GM23338 (cell line): Measurements from ENCODE around the gene ANKRD17. TPM values are rescaled to one million over a fixed set of nuclear protein-coding genes. Genes with fewer than 3 reads are reported as not detected.

Experiments
- ATAC-seq: fragments of 200-7000 bp; cut with Tn5 transposase; 3 replicates; pipeline ENCODE4 v1.9.1; 2020
- DNase-seq: peaks from one replicate; pipeline ENCODE4 v3.0.0-alpha.2; 2015; ENCODE audit warnings: low spot score
- H2AFZ ChIP-seq: fragments of 200-600 bp; sonication (generic); 2 replicates; pipeline ENCODE4 v1.8.0; 2016; ENCODE audit warnings: antibody characterized with exemption, mild to moderate bottlenecking, moderate library complexity
- H3F3A ChIP-seq: fragments of 200-600 bp; sonication (generic); replicated peaks from 2 replicates; pipeline ENCODE4 v1.8.0; 2017; ENCODE audit warnings: antibody characterized with exemption, mixed run types, low read depth
- H3K27ac ChIP-seq: fragments of 200-600 bp; sonication (generic); 2 replicates; pipeline ENCODE4 v1.6.1; 2016; ENCODE audit warnings: low read depth
- H3K27me3 ChIP-seq: fragments of 200-600 bp; sonication (generic); 2 replicates; pipeline ENCODE4 v1.8.0; 2016; ENCODE audit warnings: mild to moderate bottlenecking, mixed run types, moderate library complexity; ENCODE audit not compliant: insufficient read depth
- H3K36me3 ChIP-seq: fragments of 200-600 bp; sonication (generic); 2 replicates; pipeline ENCODE4 v1.8.0; 2016; ENCODE audit warnings: mild to moderate bottlenecking; ENCODE audit not compliant: insufficient read depth
- H3K4me1 ChIP-seq: fragments of 200-600 bp; sonication (generic); 2 replicates; pipeline ENCODE4 v1.8.0; 2016; ENCODE audit warnings: mild to moderate bottlenecking, moderate library complexity; ENCODE audit not compliant: insufficient read depth
- H3K4me2 ChIP-seq: fragments of 200-600 bp; sonication (generic); 2 replicates; pipeline ENCODE4 v1.7.1; 2017; ENCODE audit warnings: mixed run types
- H3K4me3 ChIP-seq: fragments of 200-600 bp; sonication (generic); 2 replicates; pipeline ENCODE4 v1.6.1; 2016; ENCODE audit warnings: mixed run types
- H3K79me2 ChIP-seq: fragments of 200-600 bp; sonication (generic); replicated peaks from 2 replicates; pipeline ENCODE4 v1.8.0; 2017; ENCODE audit warnings: mild to moderate bottlenecking; ENCODE audit not compliant: insufficient read depth
- H3K9me2 ChIP-seq: fragments of 200-600 bp; sonication (generic); 2 replicates; pipeline ENCODE4 v1.8.0; 2017; ENCODE audit not compliant: insufficient read depth
- H4K20me1 ChIP-seq: fragments of 200-600 bp; sonication (generic); replicated peaks from 2 replicates; pipeline ENCODE4 v1.8.0; 2017; ENCODE audit warnings: mild to moderate bottlenecking; ENCODE audit not compliant: insufficient read depth
- H3K27ac Mint-ChIP-seq: 2 replicates; pipeline ENCODE4 v1.8.0; 2020; ENCODE audit warnings: inconsistent platforms, mild to moderate bottlenecking, moderate library complexity, mixed read lengths
- H3K27me3 Mint-ChIP-seq: 3 replicates; pipeline ENCODE4 v1.8.0; 2022; ENCODE audit warnings: low read depth, mild to moderate bottlenecking, moderate library complexity, mixed read lengths, inconsistent platforms; ENCODE audit not compliant: insufficient read depth, poor library complexity
- H3K36me3 Mint-ChIP-seq: 3 replicates; pipeline ENCODE4 v1.8.0; 2021; ENCODE audit warnings: low read depth, mild to moderate bottlenecking, inconsistent platforms, moderate library complexity, mixed read lengths
- H3K4me1 Mint-ChIP-seq: 3 replicates; pipeline ENCODE4 v1.8.0; 2020; ENCODE audit warnings: mild to moderate bottlenecking, inconsistent platforms, mixed read lengths
- H3K4me3 Mint-ChIP-seq: 3 replicates; pipeline ENCODE4 v1.8.0; 2021; ENCODE audit warnings: moderate library complexity, mild to moderate bottlenecking, inconsistent platforms, mixed read lengths
- H3K9me3 Mint-ChIP-seq: 3 replicates; pipeline ENCODE4 v1.8.0; 2020; ENCODE audit warnings: moderate library complexity, mild to moderate bottlenecking, inconsistent platforms, mixed read lengths
- CREB1 ChIP-seq: fragments of 250-450 bp; sonication (Bioruptor Pico); IDR thresholded peaks from 2 replicates; pipeline ENCODE4 v1.5.0; 2020; ENCODE audit warnings: low read depth, mild to moderate bottlenecking, moderate library complexity
- EZH2phosphoT487 ChIP-seq: fragments of 200-600 bp; sonication (generic); IDR thresholded peaks from one replicate; pipeline ENCODE4 v1.8.1; 2018; ENCODE audit warnings: antibody characterized with exemption; ENCODE audit not compliant: unreplicated experiment
- POLR2AphosphoS5 ChIP-seq: IDR thresholded peaks from 2 replicates; pipeline ENCODE4 v1.6.1; 2016; ENCODE audit warnings: antibody characterized with exemption, low read depth
- long read RNA-seq: library from polyadenylated mRNA; unstranded; transcript quantifications from one replicate; pipeline ENCODE4 v2.0.0, GENCODE V29; 2020; ENCODE audit not compliant: unreplicated experiment
- polyA plus RNA-seq: library from polyadenylated mRNA; unstranded; fragments of >200 nt; fragmentation: Nextera tagmentation; extraction: Ambion mirVana; gene quantifications from 2 replicates; pipeline ENCODE4 v1.2.1, GENCODE V29; 2016
- total RNA-seq: library from RNA; depleted of rRNA; stranded (reverse); fragments of >200 nt; shearing (Covaris generic); gene quantifications from 2 replicates; pipeline ENCODE4 v1.2.3, GENCODE V29; 2014; rRNA removed
- TF ChIP-seq, protein P1 (sequence below): IDR thresholded peaks from 2 replicates; pipeline ENCODE4 v1.6.1; 2016; ENCODE audit warnings: antibody characterized with exemption
- TF ChIP-seq, protein P2 (sequence below), 2 experiments: fragments of 200-600 bp in 1 of 2; sonication (generic) in 1 of 2; conservative IDR thresholded peaks; 2 replicates each; pipeline versions ENCODE4 v1.5.1 to v1.6.1; 2016 to 2017; ENCODE audit warnings: antibody characterized with exemption in 2 of 2, low read depth in 2 of 2, mild to moderate bottlenecking in 2 of 2, moderate library complexity in 1 of 2

The ANKRD17 gene, protein sequence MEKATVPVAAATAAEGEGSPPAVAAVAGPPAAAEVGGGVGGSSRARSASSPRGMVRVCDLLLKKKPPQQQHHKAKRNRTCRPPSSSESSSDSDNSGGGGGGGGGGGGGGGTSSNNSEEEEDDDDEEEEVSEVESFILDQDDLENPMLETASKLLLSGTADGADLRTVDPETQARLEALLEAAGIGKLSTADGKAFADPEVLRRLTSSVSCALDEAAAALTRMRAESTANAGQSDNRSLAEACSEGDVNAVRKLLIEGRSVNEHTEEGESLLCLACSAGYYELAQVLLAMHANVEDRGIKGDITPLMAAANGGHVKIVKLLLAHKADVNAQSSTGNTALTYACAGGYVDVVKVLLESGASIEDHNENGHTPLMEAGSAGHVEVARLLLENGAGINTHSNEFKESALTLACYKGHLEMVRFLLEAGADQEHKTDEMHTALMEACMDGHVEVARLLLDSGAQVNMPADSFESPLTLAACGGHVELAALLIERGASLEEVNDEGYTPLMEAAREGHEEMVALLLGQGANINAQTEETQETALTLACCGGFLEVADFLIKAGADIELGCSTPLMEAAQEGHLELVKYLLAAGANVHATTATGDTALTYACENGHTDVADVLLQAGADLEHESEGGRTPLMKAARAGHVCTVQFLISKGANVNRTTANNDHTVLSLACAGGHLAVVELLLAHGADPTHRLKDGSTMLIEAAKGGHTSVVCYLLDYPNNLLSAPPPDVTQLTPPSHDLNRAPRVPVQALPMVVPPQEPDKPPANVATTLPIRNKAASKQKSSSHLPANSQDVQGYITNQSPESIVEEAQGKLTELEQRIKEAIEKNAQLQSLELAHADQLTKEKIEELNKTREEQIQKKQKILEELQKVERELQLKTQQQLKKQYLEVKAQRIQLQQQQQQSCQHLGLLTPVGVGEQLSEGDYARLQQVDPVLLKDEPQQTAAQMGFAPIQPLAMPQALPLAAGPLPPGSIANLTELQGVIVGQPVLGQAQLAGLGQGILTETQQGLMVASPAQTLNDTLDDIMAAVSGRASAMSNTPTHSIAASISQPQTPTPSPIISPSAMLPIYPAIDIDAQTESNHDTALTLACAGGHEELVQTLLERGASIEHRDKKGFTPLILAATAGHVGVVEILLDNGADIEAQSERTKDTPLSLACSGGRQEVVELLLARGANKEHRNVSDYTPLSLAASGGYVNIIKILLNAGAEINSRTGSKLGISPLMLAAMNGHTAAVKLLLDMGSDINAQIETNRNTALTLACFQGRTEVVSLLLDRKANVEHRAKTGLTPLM (N-terminal part only)
- total RNA-seq (85.3 and 117 TPM in 2 replicates), polyA plus RNA-seq (33.9 and 41.9 TPM in 2 replicates)
- long read RNA-seq, partial matches to known transcripts, result 17 of 20 reads
- long read RNA-seq, other reads (novel, unspliced or antisense), result 3 of 20 reads

DNA sequence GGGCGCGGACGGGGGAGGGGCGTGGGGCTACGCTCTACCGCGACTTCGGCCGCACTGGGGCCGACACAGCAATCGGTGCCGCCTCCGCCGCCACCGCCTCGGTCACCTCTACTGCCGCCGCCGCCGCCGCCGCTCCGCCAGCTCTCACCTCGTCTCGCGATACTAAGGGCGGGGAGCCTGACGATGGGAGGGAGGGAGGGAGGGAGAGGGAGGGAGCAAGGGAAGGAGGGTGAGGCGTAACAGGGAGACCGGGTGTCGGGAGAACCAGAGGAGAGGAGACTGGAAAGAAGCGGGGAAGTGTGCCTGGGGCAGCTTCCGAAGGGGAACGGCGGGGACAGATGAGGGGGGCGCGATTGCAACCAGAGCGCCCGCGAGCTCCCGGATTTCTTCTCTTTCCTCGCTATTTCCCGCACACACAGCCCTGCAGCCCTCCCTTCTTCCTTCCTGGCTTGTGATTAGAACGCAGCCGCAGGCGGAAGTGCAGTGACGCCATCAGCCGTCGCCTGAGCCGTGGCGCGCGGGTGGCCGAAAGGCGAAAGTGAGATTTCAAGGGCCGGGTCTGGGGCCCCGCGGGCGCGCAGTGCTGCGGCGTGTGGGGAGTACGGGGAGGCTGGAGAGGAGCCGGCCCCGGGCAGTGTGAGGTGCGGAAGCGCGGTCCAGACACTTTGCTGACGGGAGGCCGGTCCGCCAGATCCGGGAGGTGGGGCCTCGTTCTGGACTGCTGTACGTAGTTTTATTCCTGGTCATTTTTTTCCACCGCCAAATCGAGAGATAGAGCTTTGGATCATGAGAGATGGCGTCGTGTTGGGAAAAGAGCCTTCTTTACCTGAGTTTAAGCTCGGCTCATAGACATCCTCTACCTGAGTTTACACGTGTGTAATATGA, at the start of gene ANKRD17:
TSS of gene ANKRD17 (minus strand) at position 113 of the 885 bp plus-strand sequence. CDS start 130 bp downstream, outside the sequence.
- H3K79me2 ChIP-seq, result peaks cover 71% of the 10 kb centered on the region

More for the DNA sequence above, at the start of gene ANKRD17:
- Histone ChIP-seq H2AFZ (peak within 1 kb of the TSS; percentile 79), H3K4me3 (peak within 1 kb of the TSS; percentile 82), H3K4me1 (peaks cover 16% of the 10 kb centered on the region), H3K4me2 (peak within 1 kb of the TSS; percentile 94), H3F3A (no peaks in the 10 kb centered on the region; the same call in 1 of the 2 replicates), H3K27me3 (no peaks in the 10 kb centered on the region), H4K20me1 (peaks cover 15% of the 10 kb centered on the region), H3K9me2 (no peaks in the 10 kb centered on the region), H3K36me3 (no peaks in the 10 kb centered on the region), H3K27ac (peak within 1 kb of the TSS; percentile 98)
- peak within 1 kb of the TSS; percentile 99 for H3K27ac Mint-ChIP-seq
- H3K27me3 Mint-ChIP-seq, result peaks cover 13% of the 10 kb centered on the region
- no peaks in the 10 kb centered on the region; the same call in 2 of the 3 replicates for H3K9me3 Mint-ChIP-seq
- peak; percentile 96 for DNase-seq
- peak; percentile 90 for ATAC-seq
- H3K36me3 Mint-ChIP-seq, result peaks cover 28% of the 10 kb centered on the region
- peaks cover 18% of the 10 kb centered on the region for H3K4me1 Mint-ChIP-seq
- H3K4me3 Mint-ChIP-seq, result peak within 1 kb of the TSS; percentile 95
- TF ChIP-seq, protein P1, sequence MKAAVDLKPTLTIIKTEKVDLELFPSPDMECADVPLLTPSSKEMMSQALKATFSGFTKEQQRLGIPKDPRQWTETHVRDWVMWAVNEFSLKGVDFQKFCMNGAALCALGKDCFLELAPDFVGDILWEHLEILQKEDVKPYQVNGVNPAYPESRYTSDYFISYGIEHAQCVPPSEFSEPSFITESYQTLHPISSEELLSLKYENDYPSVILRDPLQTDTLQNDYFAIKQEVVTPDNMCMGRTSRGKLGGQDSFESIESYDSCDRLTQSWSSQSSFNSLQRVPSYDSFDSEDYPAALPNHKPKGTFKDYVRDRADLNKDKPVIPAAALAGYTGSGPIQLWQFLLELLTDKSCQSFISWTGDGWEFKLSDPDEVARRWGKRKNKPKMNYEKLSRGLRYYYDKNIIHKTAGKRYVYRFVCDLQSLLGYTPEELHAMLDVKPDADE, result peak; percentile 84
- TF ChIP-seq CREB1 (CRISPR knock-in tag), result peak; percentile 96
- peak; percentile 78 for TF ChIP-seq POLR2AphosphoS5
- no peak for TF ChIP-seq EZH2phosphoT487
- TF ChIP-seq, protein P2, sequence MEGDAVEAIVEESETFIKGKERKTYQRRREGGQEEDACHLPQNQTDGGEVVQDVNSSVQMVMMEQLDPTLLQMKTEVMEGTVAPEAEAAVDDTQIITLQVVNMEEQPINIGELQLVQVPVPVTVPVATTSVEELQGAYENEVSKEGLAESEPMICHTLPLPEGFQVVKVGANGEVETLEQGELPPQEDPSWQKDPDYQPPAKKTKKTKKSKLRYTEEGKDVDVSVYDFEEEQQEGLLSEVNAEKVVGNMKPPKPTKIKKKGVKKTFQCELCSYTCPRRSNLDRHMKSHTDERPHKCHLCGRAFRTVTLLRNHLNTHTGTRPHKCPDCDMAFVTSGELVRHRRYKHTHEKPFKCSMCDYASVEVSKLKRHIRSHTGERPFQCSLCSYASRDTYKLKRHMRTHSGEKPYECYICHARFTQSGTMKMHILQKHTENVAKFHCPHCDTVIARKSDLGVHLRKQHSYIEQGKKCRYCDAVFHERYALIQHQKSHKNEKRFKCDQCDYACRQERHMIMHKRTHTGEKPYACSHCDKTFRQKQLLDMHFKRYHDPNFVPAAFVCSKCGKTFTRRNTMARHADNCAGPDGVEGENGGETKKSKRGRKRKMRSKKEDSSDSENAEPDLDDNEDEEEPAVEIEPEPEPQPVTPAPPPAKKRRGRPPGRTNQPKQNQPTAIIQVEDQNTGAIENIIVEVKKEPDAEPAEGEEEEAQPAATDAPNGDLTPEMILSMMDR (conservative IDR thresholded peaks at IDR 0.05; ENCODE audit: low read depth in 2 of 2), result no peak
